HFFc6 (cell line): ENCODE measurements around the gene SPPL2A. TPM values are rescaled to one million over a fixed set of nuclear protein-coding genes. Genes with fewer than 3 reads are reported as not detected.

Experiments used
- DNase-seq: peaks from one replicate; pipeline ENCODE4 v3.0.0-alpha.2; 2018
- H3K27ac Mint-ChIP-seq: 2 replicates; pipeline ENCODE4 v1.8.0; 2020; ENCODE audit warnings: mild to moderate bottlenecking, mixed read lengths
- H3K27me3 Mint-ChIP-seq: 2 replicates; pipeline ENCODE4 v1.8.0; 2021; ENCODE audit warnings: mild to moderate bottlenecking, moderate library complexity, mixed read lengths; ENCODE audit not compliant: insufficient read depth
- H3K36me3 Mint-ChIP-seq: 2 replicates; pipeline ENCODE4 v1.8.0; 2021; ENCODE audit warnings: low read depth, mixed read lengths
- H3K4me1 Mint-ChIP-seq: 2 replicates; pipeline ENCODE4 v1.8.0; 2020; ENCODE audit warnings: low read depth, mixed read lengths
- H3K4me3 Mint-ChIP-seq: 2 replicates; pipeline ENCODE4 v1.8.0; 2020; ENCODE audit warnings: mild to moderate bottlenecking, moderate library complexity, mixed read lengths
- H3K9me3 Mint-ChIP-seq: 2 replicates; pipeline ENCODE4 v1.8.0; 2020; ENCODE audit warnings: mild to moderate bottlenecking, mixed read lengths
- total RNA-seq, 6 experiments: library from RNA; stranded (reverse); fragmentation: NEBNext Ultra II Directional; extraction: Animal tissue kit (Norgen Biotek cat#: 25700); gene quantifications; 2 replicates in 1 of 6; 3 replicates in 5 of 6; pipeline ENCODE4 v1.2.3, GENCODE V29; 2021
- TF ChIP-seq, protein P1 (sequence below): fragments of 200-600 bp; sonication (generic); IDR thresholded peaks from 2 replicates; pipeline ENCODE4 v1.5.0; 2021; ENCODE audit warnings: antibody characterized with exemption, mild to moderate bottlenecking

The SPPL2A gene
- total RNA-seq, 6 experiments from 2014 or later: 119 to 170 (median 138) TPM

DNA sequence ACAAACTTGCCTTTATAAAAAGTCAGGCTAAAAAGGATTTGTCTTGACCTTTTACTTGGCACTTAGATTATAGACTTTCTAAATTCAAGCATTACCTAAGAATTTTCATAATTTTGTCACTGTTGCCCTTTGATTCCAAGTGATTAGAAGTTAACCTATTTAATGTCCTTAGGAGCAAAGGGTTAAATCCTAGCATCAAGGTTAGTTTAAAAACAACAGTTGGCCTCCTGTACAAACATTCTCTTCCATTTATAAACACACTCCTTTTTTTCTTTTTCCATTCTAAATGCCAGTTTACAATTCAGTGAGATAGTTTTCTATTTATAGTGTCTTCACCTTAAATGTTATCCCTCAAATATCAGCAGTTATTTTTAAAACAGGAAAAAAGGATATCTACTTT is 18.4 kb upstream of the SPPL2A start:
- no peak overlapping the region for H3K4me3 Mint-ChIP-seq
- H3K9me3 Mint-ChIP-seq: no peaks in the 10 kb centered on the region
- H3K27ac Mint-ChIP-seq: no peak overlapping the region
- TF ChIP-seq, protein P1, sequence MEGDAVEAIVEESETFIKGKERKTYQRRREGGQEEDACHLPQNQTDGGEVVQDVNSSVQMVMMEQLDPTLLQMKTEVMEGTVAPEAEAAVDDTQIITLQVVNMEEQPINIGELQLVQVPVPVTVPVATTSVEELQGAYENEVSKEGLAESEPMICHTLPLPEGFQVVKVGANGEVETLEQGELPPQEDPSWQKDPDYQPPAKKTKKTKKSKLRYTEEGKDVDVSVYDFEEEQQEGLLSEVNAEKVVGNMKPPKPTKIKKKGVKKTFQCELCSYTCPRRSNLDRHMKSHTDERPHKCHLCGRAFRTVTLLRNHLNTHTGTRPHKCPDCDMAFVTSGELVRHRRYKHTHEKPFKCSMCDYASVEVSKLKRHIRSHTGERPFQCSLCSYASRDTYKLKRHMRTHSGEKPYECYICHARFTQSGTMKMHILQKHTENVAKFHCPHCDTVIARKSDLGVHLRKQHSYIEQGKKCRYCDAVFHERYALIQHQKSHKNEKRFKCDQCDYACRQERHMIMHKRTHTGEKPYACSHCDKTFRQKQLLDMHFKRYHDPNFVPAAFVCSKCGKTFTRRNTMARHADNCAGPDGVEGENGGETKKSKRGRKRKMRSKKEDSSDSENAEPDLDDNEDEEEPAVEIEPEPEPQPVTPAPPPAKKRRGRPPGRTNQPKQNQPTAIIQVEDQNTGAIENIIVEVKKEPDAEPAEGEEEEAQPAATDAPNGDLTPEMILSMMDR: no peak
- H3K36me3 Mint-ChIP-seq: no peaks in the 10 kb centered on the region
- no peaks in the 10 kb centered on the region; the same call in 1 of the 2 replicates for H3K27me3 Mint-ChIP-seq
- H3K4me1 Mint-ChIP-seq: peaks cover 11% of the 10 kb centered on the region
- DNase-seq: no peak

DNA sequence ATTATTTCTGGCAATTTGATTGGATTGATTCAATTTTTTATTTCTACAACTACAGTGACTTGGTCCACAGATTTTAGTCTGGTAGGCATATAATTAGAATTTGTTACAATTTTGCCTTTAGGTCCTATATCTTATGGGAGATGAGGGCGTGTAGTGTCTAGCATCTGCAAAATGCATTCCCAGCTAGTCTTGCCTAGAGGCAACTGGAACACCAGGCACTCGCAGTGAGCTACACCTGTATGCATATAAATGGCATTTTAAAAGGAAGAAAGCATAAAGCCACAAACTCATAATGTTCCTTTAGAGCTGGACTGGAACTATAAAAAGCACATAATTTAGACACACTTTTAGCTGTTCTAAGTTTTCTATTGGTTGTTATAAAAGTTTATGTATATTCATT is 17.9 kb upstream of the SPPL2A start:
- DNase-seq: no peak
- Mint-ChIP-seq H3K9me3 (no peaks in the 10 kb centered on the region), H3K4me1 (peaks cover 11% of the 10 kb centered on the region), H3K36me3 (no peaks in the 10 kb centered on the region), H3K4me3 (no peak overlapping the region), H3K27ac (no peak overlapping the region), H3K27me3 (no peaks in the 10 kb centered on the region; the same call in 1 of the 2 replicates)
- TF ChIP-seq, protein P1: no peak

DNA sequence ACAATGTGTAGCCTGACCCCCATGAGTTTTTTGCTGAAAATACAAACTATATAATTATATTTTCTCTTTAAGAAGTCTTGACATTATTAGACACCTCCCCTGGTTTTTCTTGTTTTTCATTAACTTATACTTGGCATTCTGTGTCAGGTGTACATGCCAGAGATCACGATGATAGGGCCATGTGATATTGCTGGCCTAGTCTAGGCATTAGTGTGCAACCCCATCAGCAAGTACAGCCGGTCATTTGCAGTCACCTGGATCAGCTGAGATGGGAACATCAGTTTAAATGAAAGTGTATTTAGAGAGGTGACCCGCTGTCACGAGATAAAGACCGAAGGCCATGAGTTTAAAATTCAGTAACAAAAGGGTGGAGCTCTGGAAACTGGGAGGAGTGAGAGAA is 12.6 kb upstream of the SPPL2A start:
- H3K27me3 Mint-ChIP-seq: no peaks in the 10 kb centered on the region
- H3K9me3 Mint-ChIP-seq: no peaks in the 10 kb centered on the region
- no peaks in the 10 kb centered on the region for H3K36me3 Mint-ChIP-seq
- no peak overlapping the region for H3K27ac Mint-ChIP-seq
- TF ChIP-seq, protein P1: no peak
- DNase-seq: no peak
- H3K4me1 Mint-ChIP-seq: peaks cover 8% of the 10 kb centered on the region
- no peak overlapping the region for H3K4me3 Mint-ChIP-seq

DNA sequence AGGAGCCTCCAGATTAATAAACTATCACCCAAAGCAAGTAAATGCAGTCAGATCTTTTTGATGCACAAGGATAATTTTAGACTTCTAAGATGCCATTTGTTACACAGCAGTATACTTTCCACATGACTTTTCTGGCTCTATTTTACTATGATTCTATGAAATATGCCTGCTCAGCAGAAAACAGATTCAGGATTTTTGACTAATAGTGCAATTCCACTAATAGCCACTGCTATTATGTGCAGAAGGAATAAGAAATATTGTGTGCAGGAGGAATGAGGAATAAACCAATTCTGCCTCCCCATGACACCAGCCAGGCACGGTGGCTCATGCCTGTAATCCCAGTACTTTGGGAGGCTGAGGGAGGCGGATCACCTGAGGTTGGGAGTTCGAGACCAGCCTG is 11.5 kb upstream of the SPPL2A start:
- Mint-ChIP-seq H3K4me3 (no peak overlapping the region), H3K9me3 (no peaks in the 10 kb centered on the region), H3K27me3 (no peaks in the 10 kb centered on the region), H3K4me1 (peaks cover 8% of the 10 kb centered on the region), H3K36me3 (no peaks in the 10 kb centered on the region), H3K27ac (no peak overlapping the region)
- TF ChIP-seq, protein P1: peak; percentile 49
- DNase-seq: no peak

DNA sequence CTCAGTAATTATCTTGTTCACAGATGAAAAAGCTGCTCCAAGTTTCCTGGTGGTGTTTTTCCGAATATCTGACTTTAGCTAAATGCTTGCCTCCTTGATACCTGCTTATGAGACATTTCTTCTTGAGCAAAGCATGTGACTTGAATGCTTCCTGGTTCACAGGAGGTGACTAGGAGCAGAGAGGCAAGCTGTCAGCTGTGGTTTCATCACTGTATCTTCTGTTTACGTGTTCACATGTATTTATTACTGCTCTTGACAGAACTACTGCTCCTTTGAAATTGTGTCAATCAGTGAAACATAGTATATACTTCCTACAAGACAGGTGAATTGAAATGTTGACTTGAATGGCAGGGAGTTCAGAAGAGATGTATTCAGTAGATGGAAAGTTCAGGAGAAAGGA is 8.9 kb upstream of the SPPL2A start:
- no peaks in the 10 kb centered on the region for H3K36me3 Mint-ChIP-seq
- TF ChIP-seq, protein P1: no peak
- no peak overlapping the region for H3K27ac Mint-ChIP-seq
- no peaks in the 10 kb centered on the region for H3K9me3 Mint-ChIP-seq
- H3K4me3 Mint-ChIP-seq: no peak overlapping the region
- peaks cover 8% of the 10 kb centered on the region for H3K4me1 Mint-ChIP-seq
- no peak for DNase-seq
- H3K27me3 Mint-ChIP-seq: peaks cover 2% of the 10 kb centered on the region; the same call in 1 of the 2 replicates

DNA sequence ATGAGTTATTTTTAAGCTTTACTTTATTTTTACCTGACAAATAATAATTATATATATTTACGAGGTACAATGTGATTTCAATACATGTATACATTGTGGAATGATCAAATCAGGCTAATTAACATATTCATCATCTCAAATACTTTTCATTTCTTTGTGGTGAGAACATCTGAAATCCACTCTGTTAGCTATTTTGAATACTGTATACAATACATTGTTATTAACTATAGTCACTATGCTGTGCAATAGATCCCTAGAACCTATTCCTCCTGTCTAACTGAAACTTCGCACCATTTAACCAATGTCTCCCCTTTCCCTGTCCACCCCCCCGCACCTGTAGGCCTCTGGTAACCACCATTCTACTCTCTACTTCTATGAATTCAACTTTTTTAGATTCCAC is 7.9 kb upstream of the SPPL2A start:
- DNase-seq: no peak
- no peaks in the 10 kb centered on the region for H3K9me3 Mint-ChIP-seq
- H3K27ac Mint-ChIP-seq: no peak overlapping the region
- no peaks in the 10 kb centered on the region for H3K36me3 Mint-ChIP-seq
- peaks cover 2% of the 10 kb centered on the region; the same call in 1 of the 2 replicates for H3K27me3 Mint-ChIP-seq
- H3K4me3 Mint-ChIP-seq: no peak overlapping the region
- TF ChIP-seq, protein P1: no peak
- peaks cover 8% of the 10 kb centered on the region for H3K4me1 Mint-ChIP-seq
